ENCODE measurements around the gene HMCN2. TPM values are rescaled to one million over a fixed set of nuclear protein-coding genes. Genes with fewer than 3 reads are reported as not detected.

HMCN2 gene
- total RNA-seq, 1 experiment from 2014 or later = 8.6 TPM

DNA sequence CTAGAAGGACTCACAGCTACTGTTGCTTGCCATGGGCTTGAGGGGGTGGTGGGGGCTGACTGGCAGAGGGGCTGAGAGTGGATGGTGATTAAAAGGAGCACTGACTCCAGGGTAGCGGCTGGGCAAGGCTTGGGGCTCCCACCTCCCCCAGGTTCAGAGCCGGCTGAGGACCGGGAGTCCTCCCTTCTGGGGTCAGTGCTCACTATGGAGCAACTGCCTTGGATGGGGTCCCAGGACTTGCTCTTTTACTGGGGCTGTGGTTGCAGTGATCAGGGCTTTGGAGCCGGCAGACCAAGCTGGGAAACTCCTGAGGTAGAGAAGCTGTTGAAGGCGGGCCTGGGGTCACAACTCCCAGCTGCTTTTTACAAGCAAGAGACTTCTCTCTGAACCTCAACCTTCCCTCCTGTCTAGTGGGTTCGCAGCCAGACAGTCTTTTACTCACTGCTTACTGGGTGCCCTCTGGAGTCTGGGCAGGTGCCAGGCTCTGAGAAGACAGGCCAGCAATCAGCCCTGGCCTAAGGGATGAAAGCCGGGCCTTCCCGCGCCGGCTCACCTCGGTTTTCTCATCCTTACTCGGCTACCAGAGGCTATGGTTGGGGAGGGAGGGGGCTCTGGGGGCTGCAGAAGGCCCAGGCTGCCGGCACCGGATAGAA lies 178.4 kb downstream of the HMCN2 start:
- Histone ChIP-seq H3K9ac (ENCODE audit: extremely low read depth, insufficient read length, low read length) (no peak overlapping the region), H4K20me1 (ENCODE audit: control insufficient read depth, insufficient read depth, insufficient read length) (no peaks in the 10 kb centered on the region), H2BK15ac (ENCODE audit: low read depth, low read length) (no peak overlapping the region), H2BK20ac (ENCODE audit: low read depth, low read length, poor library complexity, severe bottlenecking) (no peak overlapping the region), H2AFZ (ENCODE audit: low read length) (no peak overlapping the region), H3K79me2 (ENCODE audit: insufficient read depth, low read length) (no peaks in the 10 kb centered on the region), H4K5ac (ENCODE audit: insufficient read length, low read depth, low read length) (no peak overlapping the region), H2AK5ac (ENCODE audit: insufficient read length, low read length) (no peak overlapping the region), H3K4ac (ENCODE audit: low read depth, low read length) (no peak overlapping the region), H3K79me1 (ENCODE audit: insufficient read depth, low read depth, low read length, poor library complexity, severe bottlenecking) (no peaks in the 10 kb centered on the region), H3K9me3 (ENCODE audit: control insufficient read depth, low read depth, low read length) (no peaks in the 10 kb centered on the region), H3K4me1 (ENCODE audit: insufficient read depth, low read length) (peaks cover 13% of the 10 kb centered on the region; the same call in 1 of the 2 replicates), H3K23ac (ENCODE audit: insufficient read length, low read depth, low read length) (no peak overlapping the region), H2BK5ac (ENCODE audit: insufficient read length, low read length) (no peak overlapping the region), H3K18ac (ENCODE audit: insufficient read length, low read depth, low read length) (no peak overlapping the region), H3K14ac (ENCODE audit: insufficient read depth, low read length) (no peak overlapping the region), H3K27ac (ENCODE audit: insufficient read length, low read depth, low read length) (no peak overlapping the region), H3K56ac (ENCODE audit: insufficient read length, low read depth, low read length) (no peak overlapping the region), H3K27me3 (ENCODE audit: insufficient read depth, low read length) (no peaks in the 10 kb centered on the region; the same call in 1 of the 2 replicates), H2BK120ac (ENCODE audit: low read depth, low read length, poor library complexity, severe bottlenecking) (no peak overlapping the region), H4K91ac (ENCODE audit: insufficient read length, low read depth, low read length) (no peak overlapping the region), H3K23me2 (ENCODE audit: insufficient read length, low read depth, low read length, poor library complexity, severe bottlenecking) (peaks cover 17% of the 10 kb centered on the region), H3K4me2 (ENCODE audit: insufficient read depth, insufficient read length, low read length) (peak overlapping the region; percentile 33), H3T11ph (ENCODE audit: low read length) (no peak overlapping the region), H4K8ac (replicated peaks; ENCODE audit: insufficient read length, low read depth, low read length) (no peak overlapping the region), H2BK12ac (ENCODE audit: insufficient read length, low read depth, low read length) (no peak overlapping the region)
- Mint-ChIP-seq H3K36me3 (ENCODE audit: insufficient read depth in 1 of 3, low read depth in 3 of 3) (peaks cover 4 to 20% (median 6%) of the 10 kb centered on the region in 3 experiments), H3K27me3 (ENCODE audit: low read depth) (peaks cover 30% of the 10 kb centered on the region), H3K27ac (no peak overlapping the region), H3K4me1 (peaks cover 35 to 40% of the 10 kb centered on the region in 2 experiments), H3K9me3 (peaks cover 13 to 15% of the 10 kb centered on the region in 2 experiments), H3K4me3 (peak overlapping the region; percentile 41 to 58; a peak in 3 of 5 replicates)
- WGBS (ENCODE audit: extremely low coverage, insufficient read length, low lambda C conversion rate) = no CpG with 5 or more reads among the region's 14 CpGs
- DNase-seq = no peak
- TF ChIP-seq, protein P1, sequence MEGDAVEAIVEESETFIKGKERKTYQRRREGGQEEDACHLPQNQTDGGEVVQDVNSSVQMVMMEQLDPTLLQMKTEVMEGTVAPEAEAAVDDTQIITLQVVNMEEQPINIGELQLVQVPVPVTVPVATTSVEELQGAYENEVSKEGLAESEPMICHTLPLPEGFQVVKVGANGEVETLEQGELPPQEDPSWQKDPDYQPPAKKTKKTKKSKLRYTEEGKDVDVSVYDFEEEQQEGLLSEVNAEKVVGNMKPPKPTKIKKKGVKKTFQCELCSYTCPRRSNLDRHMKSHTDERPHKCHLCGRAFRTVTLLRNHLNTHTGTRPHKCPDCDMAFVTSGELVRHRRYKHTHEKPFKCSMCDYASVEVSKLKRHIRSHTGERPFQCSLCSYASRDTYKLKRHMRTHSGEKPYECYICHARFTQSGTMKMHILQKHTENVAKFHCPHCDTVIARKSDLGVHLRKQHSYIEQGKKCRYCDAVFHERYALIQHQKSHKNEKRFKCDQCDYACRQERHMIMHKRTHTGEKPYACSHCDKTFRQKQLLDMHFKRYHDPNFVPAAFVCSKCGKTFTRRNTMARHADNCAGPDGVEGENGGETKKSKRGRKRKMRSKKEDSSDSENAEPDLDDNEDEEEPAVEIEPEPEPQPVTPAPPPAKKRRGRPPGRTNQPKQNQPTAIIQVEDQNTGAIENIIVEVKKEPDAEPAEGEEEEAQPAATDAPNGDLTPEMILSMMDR (conservative IDR thresholded peaks at IDR 0.05) = no peak

Measured in H9 (cell line).